Tibial nerve (tissue), 4 donors: ENCODE data around the gene CASP9. TPM values are rescaled to one million over a fixed set of nuclear protein-coding genes. Genes with fewer than 3 reads are reported as not detected.
A peak's percentile ranks its signal among the peaks of the same experiment; 100 is the strongest.

Experiments used
- DNase-seq, 2 donors: peaks; one replicate each; pipeline ENCODE4 v3.0.0-alpha.2; 2019; ENCODE audit warnings: low spot score in 2 of 2
- H3K27ac ChIP-seq, 4 donors: fragments of 200-600 bp; sonication (generic) in 3 of 4; one replicate each; pipeline ENCODE4 v1.5.1; 2017 to 2019; ENCODE audit warnings: mild to moderate bottlenecking in 1 of 4
- H3K27me3 ChIP-seq, 2 donors: fragments of 200-600 bp; sonication (generic) in 1 of 2; one replicate each; pipeline versions ENCODE4 v1.5.1 to v1.6.0; 2017 to 2019
- H3K36me3 ChIP-seq, 3 donors: fragments of 200-600 bp; sonication (generic); one replicate each; pipeline ENCODE4 v1.5.1; 2018 to 2019
- H3K4me1 ChIP-seq, 4 donors: fragments of 200-600 bp; sonication (generic) in 3 of 4; one replicate each; pipeline ENCODE4 v1.5.1; 2017 to 2019
- H3K4me3 ChIP-seq, 4 donors: fragments of 200-600 bp; sonication (generic) in 3 of 4; one replicate each; pipeline ENCODE4 v1.5.1; 2017 to 2019; ENCODE audit warnings: mild to moderate bottlenecking in 1 of 4, moderate library complexity in 1 of 4
- H3K9me3 ChIP-seq, 4 donors: fragments of 200-600 bp; sonication (generic) in 3 of 4; one replicate each; pipeline ENCODE4 v1.5.1; 2017 to 2019
- EP300 ChIP-seq, 2 donors: sonication (generic); formaldehyde crosslinking; IDR thresholded peaks; one replicate each; pipeline ENCODE4 v1.6.1; 2017; ENCODE audit warnings: antibody characterized with exemption in 2 of 2, mild to moderate bottlenecking in 1 of 2
- POLR2A ChIP-seq, 2 donors: fragments of 450-650 bp; IDR thresholded peaks; one replicate each; pipeline ENCODE4 v1.6.1; 2017; ENCODE audit warnings: antibody characterized with exemption in 2 of 2, mild to moderate bottlenecking in 2 of 2, moderate library complexity in 2 of 2
- WGBS, 2 donors: methylation state at CpG; one replicate each; pipeline ENCODE4 v1.1.5; 2018; 5-methylcytosine and 5-hydroxymethylcytosine counted together
- total RNA-seq, 4 donors: library from RNA; depleted of rRNA; stranded (reverse); fragments of >200 nt; gene quantifications; one replicate each; pipeline ENCODE4 v1.1.0, GENCODE V29; 2016
- TF ChIP-seq, protein P1 (sequence below), 5 experiments: fragments of 200-600 bp in 3 of 5; fragments of 450-650 bp in 2 of 5; sonication (generic) in 3 of 5; IDR thresholded peaks; one replicate each; pipeline ENCODE4 v1.5.1; 2016 to 2019; ENCODE audit warnings: antibody characterized with exemption in 5 of 5, mild to moderate bottlenecking in 3 of 5, moderate library complexity in 2 of 5

The CASP9 gene
- total RNA-seq, 4 donors from 2014 or later: 39.6 to 82.8 (median 51.7) TPM

DNA sequence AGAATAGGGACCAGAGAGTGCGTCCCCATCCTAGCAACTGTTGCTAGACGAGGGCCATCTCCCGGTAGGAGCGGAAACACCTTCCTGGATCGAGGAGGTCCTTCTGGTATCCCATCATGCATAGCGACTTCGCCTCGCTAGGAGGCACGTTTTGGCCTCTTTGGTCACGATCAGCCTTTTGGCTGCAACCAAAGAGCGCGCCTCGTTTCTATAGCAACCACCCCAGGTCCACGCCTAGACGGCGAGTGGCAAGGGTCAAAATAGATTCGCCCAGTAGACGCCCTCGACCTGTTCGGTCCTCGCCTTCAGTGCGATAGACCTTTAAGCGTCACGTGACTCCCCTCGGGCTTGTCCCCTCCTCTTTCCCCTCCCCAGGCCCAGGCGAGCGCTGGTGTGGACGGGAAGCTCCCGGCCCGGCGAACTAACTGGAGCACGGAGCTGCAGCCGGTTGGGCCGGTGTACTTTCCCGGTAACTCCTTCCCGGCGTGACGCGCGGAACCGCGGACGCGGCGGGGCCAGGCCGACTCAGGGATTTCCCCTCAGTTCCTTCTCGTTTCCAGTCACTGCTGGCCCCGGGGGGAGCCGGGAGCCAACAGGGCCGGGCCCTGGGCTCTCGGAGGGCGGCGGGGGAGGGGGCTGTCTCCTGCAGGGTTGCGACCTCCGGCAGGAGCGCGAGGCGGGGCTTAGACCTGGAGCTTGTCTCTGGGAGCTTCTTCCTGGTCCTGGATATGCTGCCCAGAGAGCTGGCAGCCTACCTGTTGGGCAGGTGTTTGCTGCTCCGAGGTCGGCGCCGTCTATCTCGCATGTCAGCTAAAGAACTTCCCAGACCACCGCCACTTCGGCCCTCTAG lies 2.7 kb upstream of the CASP9 start, which contains the start of gene DNAJC16:
Gene DNAJC16, plus strand, starts transcription at position 359 of the 850 bp plus-strand sequence. CDS start 2,258 bp downstream, outside the sequence.
- Histone ChIP-seq H3K36me3 (peaks cover 0 to 14% (median 0%) of the 10 kb centered on the region in 3 donors), H3K4me3 (peak within 1 kb of the TSS; percentile 65 to 90 (median 78)), H3K4me1 (peaks cover 3 to 43% (median 15%) of the 10 kb centered on the region in 4 donors), H3K9me3 (no peaks in the 10 kb centered on the region), H3K27me3 (no peaks in the 10 kb centered on the region), H3K27ac (peak within 1 kb of the TSS; percentile 95 to 99 (median 98))
- TF ChIP-seq EP300 (IDR thresholded peaks at IDR 0.05): peak; percentile 99 to 100
- peak in 1 of 2 donors; percentile 74 for TF ChIP-seq POLR2A (IDR thresholded peaks at IDR 0.05)
- TF ChIP-seq, protein P1, sequence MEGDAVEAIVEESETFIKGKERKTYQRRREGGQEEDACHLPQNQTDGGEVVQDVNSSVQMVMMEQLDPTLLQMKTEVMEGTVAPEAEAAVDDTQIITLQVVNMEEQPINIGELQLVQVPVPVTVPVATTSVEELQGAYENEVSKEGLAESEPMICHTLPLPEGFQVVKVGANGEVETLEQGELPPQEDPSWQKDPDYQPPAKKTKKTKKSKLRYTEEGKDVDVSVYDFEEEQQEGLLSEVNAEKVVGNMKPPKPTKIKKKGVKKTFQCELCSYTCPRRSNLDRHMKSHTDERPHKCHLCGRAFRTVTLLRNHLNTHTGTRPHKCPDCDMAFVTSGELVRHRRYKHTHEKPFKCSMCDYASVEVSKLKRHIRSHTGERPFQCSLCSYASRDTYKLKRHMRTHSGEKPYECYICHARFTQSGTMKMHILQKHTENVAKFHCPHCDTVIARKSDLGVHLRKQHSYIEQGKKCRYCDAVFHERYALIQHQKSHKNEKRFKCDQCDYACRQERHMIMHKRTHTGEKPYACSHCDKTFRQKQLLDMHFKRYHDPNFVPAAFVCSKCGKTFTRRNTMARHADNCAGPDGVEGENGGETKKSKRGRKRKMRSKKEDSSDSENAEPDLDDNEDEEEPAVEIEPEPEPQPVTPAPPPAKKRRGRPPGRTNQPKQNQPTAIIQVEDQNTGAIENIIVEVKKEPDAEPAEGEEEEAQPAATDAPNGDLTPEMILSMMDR (IDR thresholded peaks at IDR 0.05): peak in 4 of 5 experiments; percentile 19 to 76 (median 48)
- DNase-seq: peak; percentile 98
- WGBS, 2 donors: 1 to 4% methylated on average over 23 to 55 of the region's 65 CpGs

DNA sequence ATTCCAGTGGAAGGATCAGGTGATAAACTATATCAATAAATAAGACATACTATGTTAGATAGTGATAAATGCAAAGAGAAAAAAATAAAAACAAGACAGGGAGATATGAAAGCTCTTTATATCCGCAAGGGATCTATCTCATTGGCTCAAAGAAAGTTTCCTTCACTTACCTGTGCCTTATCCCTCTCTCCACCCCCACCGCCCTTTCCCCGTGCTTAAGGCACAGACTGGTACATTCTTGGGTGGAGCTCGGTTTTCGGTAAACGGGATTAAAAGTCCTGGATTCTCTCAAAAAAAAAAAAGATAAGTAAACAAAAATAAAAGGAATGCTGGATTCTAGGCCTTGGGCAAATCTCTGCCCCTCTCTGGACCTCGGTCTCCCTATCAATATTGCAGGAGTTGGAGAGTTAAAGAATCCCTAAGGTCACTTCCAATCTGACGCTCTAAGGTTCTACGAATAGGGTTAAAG lies 2.0 kb upstream of the CASP9 start:
- Histone ChIP-seq H3K9me3 (no peaks in the 10 kb centered on the region), H3K27ac (peak overlapping the region; percentile 95 to 99 (median 98)), H3K4me1 (peaks cover 3 to 43% (median 15%) of the 10 kb centered on the region in 4 donors), H3K36me3 (peaks cover 0 to 11% (median 0%) of the 10 kb centered on the region in 3 donors), H3K27me3 (no peaks in the 10 kb centered on the region), H3K4me3 (peak overlapping the region; percentile 14 to 81 (median 64))
- TF ChIP-seq, protein P1 (IDR thresholded peaks at IDR 0.05): no peak
- TF ChIP-seq EP300 (IDR thresholded peaks at IDR 0.05) (no peak), POLR2A (IDR thresholded peaks at IDR 0.05) (no peak)
- WGBS, 2 donors: 8 to 10% methylated on average over 9 of the region's 9 CpGs
- DNase-seq: no peak

DNA sequence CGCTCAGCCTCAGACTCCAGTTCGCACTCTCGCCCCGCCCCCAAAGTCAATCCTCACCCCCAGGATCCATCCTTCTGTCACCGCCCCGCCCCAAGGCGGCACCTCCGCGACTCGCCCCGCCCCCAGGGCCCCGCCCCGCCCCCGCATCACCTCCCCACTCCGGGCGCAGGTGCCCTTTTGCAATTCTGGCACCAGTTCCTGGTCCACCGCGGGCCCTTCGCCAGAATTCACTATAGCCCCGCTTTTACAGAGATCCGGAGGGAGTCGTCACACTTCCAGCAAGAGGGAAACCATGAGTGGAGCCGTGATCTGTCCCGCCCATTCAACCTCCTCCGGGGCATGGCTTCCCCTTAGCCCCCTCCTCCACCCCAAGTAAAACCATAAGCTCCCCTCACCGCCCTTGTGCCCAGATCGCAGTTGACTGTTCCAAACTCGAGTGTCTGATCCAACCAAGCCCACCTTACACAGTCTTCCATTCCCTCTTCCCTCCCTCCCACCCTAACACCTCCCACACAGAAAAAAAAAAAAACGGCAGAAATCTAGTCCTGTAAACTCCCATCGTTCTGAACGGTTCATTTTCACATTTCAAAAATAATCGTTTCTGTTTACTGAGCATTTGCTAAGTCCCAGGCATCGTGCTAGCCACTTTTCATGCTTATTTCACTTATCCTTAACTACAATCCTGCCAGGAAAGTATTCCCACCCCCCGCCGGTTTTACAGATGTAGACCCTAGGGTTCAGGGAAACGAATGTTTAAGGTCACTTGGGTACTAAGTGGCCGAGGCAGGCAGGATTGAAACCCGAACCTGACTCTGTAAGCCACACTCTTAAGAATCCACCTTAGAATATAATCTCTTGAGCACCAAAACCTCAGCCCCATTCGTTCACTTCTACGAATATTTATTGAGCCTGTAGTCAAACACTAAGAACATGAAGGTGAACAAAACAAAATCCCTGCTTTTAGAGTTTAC lies 1.3 kb upstream of the CASP9 start:
- H3K27me3 ChIP-seq: no peaks in the 10 kb centered on the region
- peak overlapping the region; percentile 54 to 81 (median 67) for H3K4me3 ChIP-seq
- 3 to 5% methylated on average over 32 to 37 of the region's 40 CpGs for WGBS, 2 donors
- TF ChIP-seq EP300 (IDR thresholded peaks at IDR 0.05) (peak; percentile 29 to 78), POLR2A (IDR thresholded peaks at IDR 0.05) (peak in 1 of 2 donors; percentile 64)
- TF ChIP-seq, protein P1 (IDR thresholded peaks at IDR 0.05): no peak
- no peaks in the 10 kb centered on the region for H3K9me3 ChIP-seq
- peak overlapping the region; percentile 95 to 99 (median 98) for H3K27ac ChIP-seq
- DNase-seq: peak; percentile 16 to 100
- peaks cover 0 to 4% (median 0%) of the 10 kb centered on the region in 3 donors for H3K36me3 ChIP-seq
- H3K4me1 ChIP-seq: peaks cover 3 to 43% (median 15%) of the 10 kb centered on the region in 4 donors

DNA sequence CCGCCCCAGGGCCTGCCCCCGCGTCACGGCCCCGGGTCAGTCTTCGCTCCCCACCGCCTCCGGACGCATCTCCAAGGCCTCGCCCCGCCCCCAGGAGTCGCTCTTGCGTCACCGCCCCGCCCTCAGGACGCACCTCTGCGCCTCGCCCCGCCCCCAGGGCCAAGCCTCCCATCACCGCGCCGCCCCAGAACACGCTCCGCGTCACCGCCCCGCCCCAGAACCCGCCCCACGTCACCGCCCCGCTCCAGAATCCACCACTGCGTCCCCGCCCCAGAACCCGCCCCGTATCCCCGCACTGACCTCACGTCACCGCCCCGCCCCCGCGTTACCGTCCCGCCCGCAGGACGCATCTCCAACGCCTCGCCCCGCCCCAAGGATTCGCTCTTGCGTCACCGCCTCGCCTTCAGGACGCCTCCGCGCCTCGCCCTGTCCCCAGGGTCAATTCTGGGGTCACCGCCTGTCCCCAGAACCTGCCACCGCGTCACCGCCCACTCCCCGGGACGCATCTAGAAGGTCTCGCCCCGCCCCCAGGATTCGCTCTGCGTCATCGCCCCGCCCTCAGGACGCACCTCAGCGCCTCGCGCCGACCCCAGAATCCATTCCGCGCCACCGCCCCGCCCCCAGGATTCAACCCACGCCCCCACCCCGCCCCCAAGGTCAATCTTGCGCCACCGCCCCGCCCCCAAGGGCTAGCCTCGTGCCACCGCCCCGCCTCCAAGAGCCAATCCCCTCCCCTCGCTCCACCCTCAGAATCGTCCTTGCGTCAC lies 451 bp upstream of the CASP9 start:
- WGBS, 2 donors: 2 to 3% methylated on average over 10 to 23 of the region's 88 CpGs
- TF ChIP-seq POLR2A (IDR thresholded peaks at IDR 0.05) (no peak), EP300 (IDR thresholded peaks at IDR 0.05) (peak; percentile 27 to 34)
- TF ChIP-seq, protein P1 (IDR thresholded peaks at IDR 0.05): no peak
- no peaks in the 10 kb centered on the region for H3K9me3 ChIP-seq
- H3K36me3 ChIP-seq: no peaks in the 10 kb centered on the region
- H3K27ac ChIP-seq: peak overlapping the region; percentile 95 to 99 (median 98)
- peak; percentile 100 for DNase-seq
- H3K27me3 ChIP-seq: no peaks in the 10 kb centered on the region
- H3K4me3 ChIP-seq: peak overlapping the region; percentile 54 to 77 (median 72)
- peaks cover 3 to 43% (median 15%) of the 10 kb centered on the region in 4 donors for H3K4me1 ChIP-seq
